C4-2B (cell line): ENCODE measurements around the gene SNTA1.
A peak's percentile ranks its signal among the peaks of the same experiment; 100 is the strongest.
"Not testable (repeated sequence)": the region's sequence is repeated elsewhere in the genome, so short reads cannot be mapped to it uniquely, and the experiment has no call there.

Source experiments
- H3K27ac ChIP-seq: fragments of 450-650 bp; 2 replicates; pipeline ENCODE4 v1.5.1; 2017
- ZFX ChIP-seq: fragments of 450-650 bp; IDR thresholded peaks from 2 replicates; pipeline ENCODE4 v1.6.1; 2017
- TF ChIP-seq, protein P1 (sequence below): fragments of 450-650 bp; conservative IDR thresholded peaks from 2 replicates; pipeline ENCODE4 v1.5.1; 2017; ENCODE audit warnings: mild to moderate bottlenecking

SNTA1 gene

DNA sequence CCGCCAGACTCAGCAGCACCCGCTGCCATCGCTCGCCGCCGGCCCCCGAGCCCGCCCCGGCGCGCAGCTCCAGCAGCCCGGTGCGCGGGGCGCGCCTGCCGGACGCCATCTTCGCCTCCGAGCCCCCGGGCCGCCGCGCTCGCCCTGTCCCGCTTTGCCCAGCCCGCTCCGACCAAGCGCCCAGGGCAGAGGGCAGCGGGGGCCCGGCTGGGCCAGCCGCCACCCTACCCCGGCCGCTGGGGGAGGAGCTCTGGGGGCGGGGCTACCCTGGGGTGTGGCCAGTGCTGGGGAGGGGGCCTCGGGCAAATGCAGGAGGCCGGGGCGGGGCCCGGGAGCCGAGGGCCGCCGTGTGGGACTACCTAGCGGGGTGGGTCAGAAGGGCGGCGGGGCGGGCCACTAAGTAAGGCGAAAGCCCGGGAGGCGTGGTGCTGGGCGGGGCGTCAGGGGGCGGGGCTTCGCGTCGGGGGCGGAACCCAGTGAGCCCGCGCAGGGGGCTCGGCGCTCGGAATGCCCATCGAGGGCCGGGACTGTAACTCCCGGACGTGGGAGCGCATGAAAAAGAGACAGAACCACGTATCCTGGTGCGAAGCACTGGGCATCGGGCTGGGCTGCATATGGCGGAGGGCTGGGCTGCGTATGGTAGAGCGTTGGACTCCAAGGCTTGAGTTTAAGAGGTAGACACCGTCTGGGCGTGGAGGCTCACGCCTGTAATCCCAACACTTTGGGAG lies at the start of gene SNTA1:
Gene SNTA1, minus strand, starts transcription at position 252 of the 728 bp plus-strand sequence. Its CDS starts 143 bp downstream, at position 109.
- peak within 1 kb of the TSS; percentile 57 for H3K27ac ChIP-seq
- TF ChIP-seq, protein P1, sequence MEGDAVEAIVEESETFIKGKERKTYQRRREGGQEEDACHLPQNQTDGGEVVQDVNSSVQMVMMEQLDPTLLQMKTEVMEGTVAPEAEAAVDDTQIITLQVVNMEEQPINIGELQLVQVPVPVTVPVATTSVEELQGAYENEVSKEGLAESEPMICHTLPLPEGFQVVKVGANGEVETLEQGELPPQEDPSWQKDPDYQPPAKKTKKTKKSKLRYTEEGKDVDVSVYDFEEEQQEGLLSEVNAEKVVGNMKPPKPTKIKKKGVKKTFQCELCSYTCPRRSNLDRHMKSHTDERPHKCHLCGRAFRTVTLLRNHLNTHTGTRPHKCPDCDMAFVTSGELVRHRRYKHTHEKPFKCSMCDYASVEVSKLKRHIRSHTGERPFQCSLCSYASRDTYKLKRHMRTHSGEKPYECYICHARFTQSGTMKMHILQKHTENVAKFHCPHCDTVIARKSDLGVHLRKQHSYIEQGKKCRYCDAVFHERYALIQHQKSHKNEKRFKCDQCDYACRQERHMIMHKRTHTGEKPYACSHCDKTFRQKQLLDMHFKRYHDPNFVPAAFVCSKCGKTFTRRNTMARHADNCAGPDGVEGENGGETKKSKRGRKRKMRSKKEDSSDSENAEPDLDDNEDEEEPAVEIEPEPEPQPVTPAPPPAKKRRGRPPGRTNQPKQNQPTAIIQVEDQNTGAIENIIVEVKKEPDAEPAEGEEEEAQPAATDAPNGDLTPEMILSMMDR = no peak
- no peak for TF ChIP-seq ZFX

DNA sequence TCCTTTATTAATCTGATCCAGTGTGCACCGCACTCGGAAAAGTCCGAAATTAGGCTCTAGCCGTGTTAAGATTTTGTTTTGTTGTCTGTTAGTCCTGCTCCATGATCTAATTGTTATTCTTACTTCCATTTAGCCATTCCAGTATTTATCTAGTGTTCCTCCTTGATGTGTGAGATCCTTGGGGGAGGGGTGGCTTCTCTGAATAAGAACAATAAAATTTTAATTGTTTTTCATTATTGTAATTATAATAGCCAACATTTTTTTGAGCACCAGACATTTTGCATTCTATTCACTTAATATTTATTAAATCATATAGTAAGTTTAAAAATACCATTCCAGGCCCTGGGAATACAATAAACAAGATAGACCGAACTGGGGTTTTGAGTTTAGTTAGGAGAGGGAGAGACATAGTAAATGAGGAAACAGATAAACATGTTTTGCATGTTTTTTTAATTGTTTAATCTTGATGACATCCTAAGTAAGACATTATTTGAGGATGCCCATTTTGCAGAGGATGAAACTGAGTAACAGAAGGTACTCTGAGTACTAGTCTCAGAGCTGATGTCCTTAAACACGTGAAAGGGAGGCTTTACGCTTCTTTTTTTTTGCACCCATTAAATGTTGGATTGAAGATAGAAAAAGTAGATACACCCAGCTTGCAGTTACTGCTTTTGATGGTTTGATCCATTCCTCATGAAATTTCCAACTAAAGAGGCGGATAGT lies 47.5 kb upstream of the SNTA1 start:
- peak overlapping the region; percentile 78 for H3K27ac ChIP-seq
- TF ChIP-seq, protein P1 = no peak
- TF ChIP-seq ZFX = no peak

DNA sequence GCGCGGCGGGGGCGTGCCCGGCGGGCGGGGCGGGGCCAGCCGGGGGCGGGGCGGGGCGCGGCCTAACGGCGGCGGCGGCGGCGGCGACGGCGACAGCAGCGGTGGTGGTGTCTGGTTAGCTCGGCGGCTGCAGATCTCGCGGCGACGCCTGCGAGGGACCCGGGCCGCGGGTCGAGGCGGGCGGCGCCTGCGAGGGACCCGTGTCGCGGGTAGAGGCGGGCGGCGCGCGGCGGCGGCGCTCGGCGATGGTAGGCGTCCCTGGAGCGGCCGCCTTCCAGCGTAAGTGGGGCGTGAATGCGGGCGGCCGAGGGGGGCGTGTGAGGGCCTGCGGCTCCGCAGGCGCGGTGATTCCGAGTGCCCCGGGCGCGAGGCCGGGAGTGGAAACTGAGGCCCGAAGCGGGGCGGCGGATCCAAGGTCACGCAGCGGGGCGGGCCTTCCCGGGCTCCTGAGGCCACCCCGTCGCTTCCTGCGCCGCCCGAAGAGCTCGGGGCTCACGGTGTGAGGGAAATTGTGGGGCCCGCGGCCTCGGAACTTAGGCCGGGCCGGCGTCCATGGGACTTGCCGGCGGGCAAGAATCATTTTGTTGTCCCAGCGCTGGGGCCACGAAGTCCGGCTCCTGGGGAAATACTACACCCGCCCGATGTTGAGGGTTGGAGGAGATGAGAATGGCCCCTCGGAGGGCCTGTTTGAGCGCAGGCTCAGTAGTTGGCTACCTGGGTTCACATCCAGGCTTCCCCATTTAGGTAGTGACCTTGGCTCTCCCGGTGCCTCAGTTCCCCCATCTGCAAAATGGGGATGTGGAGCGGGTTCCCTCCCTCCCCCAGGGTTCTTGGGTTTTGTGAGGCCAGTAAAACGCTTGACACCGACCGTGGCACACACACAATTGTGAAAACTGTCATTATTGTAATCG lies 46.7 kb upstream of the SNTA1 start, which contains the start of gene CBFA2T2:
Gene CBFA2T2, plus strand, starts transcription at position 74 of the 911 bp plus-strand sequence. Its CDS starts 172 bp downstream, at position 246.
- peak within 1 kb of the TSS; percentile 78 for H3K27ac ChIP-seq
- TF ChIP-seq, protein P1 = no peak
- peak; percentile 95 for TF ChIP-seq ZFX

DNA sequence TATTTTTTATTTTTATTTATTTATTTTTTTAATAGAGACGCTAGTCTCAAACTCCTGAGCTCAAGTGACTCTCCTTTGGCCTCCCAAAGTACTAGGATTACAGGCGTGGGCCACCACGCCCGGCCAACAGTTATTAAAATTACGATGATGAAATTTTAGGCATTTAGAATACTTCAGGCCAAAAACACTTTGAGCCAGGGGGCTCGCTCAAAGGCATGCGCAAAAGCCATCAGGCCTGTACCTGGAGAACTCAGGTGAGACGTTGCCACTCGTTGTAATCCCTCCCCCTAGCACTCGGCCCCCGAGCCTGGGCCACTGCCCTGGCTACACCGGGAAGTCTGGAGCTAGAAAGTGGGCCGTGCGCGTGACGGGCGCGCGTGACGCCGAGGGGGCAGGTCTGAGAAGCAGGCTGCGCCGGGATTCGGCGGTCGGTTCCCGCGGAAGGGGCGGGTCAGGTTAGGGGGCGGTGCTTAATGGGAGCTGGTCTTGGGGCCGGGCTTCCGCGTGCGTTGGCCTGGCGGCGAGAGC lies 46.0 kb upstream of the SNTA1 start:
- H3K27ac ChIP-seq = peak overlapping the region; percentile 78
- TF ChIP-seq, protein P1 = no peak
- no peak for TF ChIP-seq ZFX

DNA sequence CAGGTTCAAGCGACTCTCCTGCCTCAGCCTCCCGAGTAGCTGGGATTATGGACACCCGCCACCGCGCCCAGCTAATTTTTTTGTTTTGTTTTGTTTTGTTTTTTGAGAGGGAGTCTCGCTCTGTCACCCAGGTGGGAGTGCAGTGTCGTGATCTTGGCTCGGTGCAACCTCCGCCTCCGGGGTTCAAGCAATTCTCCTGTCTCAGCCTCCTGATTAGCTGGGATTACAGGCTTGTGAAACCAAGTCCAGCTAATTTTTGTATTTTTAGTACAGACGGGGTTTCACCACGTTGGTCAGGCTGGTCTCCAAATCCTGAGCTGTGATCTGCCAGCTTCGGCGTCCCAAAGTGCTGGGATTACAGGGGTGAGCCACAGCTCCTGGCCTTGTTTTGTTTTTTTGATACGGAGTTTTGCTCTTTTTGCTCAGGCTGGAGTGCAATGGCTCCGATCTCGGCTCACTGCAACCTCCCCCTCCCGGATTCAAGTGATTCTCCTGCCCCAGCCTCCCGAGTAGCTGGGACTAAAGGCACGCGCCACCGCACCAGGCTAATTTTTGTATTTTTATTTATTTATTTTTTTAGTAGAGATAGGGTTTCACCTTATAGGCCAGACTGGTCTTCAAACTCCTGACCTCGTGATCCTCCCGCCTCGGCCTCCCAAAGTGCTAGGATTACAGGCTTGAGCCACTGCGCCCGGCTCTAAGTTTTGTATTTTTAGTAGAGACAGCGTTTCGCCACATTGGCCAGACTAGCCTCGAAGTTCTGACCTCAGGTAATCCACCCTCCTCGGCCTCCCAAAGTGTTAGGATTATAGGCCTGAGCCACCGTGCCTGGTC lies 45.3 kb upstream of the SNTA1 start:
- H3K27ac ChIP-seq = peak overlapping the region; percentile 78

DNA sequence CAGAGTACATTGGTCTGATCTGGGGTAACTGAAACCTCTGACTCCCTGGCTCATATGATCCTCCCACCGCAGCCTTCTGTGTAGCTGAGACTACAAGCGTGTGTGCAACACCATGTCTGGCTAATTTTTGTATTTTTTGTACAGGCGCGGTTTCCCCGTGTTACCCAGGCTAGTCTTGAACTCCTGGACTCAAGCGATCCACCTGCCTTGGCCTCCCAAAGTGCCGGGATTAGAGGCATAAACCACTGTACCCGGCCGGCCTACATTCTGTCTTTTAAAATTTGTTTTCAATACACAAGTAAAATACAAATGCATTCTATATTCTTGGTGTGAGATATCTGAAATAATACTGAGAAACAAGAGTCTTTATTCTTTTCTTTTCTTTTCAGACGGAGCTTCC lies 44.6 kb upstream of the SNTA1 start:
- TF ChIP-seq, protein P1 = no peak
- no peak for TF ChIP-seq ZFX
- no peak overlapping the region; the same call in 1 of the 2 replicates for H3K27ac ChIP-seq

DNA sequence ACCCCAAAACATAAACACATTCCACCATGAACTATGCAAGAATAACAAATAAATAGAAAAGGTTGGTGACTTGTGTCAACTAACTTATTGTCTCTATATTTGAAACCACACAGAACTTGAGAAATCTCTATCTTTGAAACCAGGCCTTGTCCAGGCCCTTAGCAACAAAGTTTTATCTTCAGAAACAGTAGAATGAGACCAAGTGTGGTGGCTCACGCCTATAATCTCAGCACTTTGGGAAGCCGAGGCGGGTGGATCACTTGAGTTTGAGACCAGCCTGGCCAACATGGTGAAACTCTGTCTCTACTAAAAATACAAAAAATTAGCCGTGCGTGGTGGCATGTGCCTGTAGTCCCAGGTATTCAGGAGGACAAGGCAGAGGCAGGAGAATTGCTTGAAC lies 39.6 kb upstream of the SNTA1 start:
- not testable (repeated sequence) for H3K27ac ChIP-seq
